ENCODE measurements around the gene HSD17B3.

- TF ChIP-seq POLR2A (IDR thresholded peaks at IDR 0.05; ENCODE audit: low read depth, low read length) (no peak), POLR2AphosphoS5 (IDR thresholded peaks at IDR 0.05; ENCODE audit: low read depth, low read length) (no peak), TAF1 (IDR thresholded peaks at IDR 0.05; ENCODE audit: borderline replicate concordance, low read depth, low read length) (no peak)
Observed at GRCh38 chr9:96340707-96341106, 38.7 kb upstream of the HSD17B3 start.

Data from GM12892 (cell line).